ENCODE measurements around the gene ARL11.

The ARL11 gene

GRCh38 chr13:49646688-49647087 lies 18.4 kb downstream of the ARL11 start:
- no peak for DNase-seq

- DNase-seq: no peak
These were observed 21.1 kb downstream of the ARL11 start for GRCh38 chr13:49649244-49649962.

GRCh38 chr13:49649963-49650312 lies 21.6 kb downstream of the ARL11 start:
- DNase-seq: no peak

- no peak for DNase-seq
These were observed 23.5 kb downstream of the ARL11 start for GRCh38 chr13:49651570-49652354.

GRCh38 chr13:49652355-49653305 lies 24.3 kb downstream of the ARL11 start:
- DNase-seq: peak in 5 of 56 donors; percentile 2 to 10 (median 4)

- no peak for DNase-seq
These were observed 25.2 kb downstream of the ARL11 start for GRCh38 chr13:49653478-49653877.

- no peak for DNase-seq
These were observed 25.7 kb downstream of the ARL11 start for GRCh38 chr13:49654011-49654410.

GRCh38 chr13:49655906-49656305 lies 27.6 kb downstream of the ARL11 start:
- no peak for DNase-seq

- peak in 2 of 56 donors; percentile 10 to 31 for DNase-seq
These were observed 28.9 kb downstream of the ARL11 start for GRCh38 chr13:49657241-49657641.

GRCh38 chr13:49664606-49665005 lies 36.3 kb downstream of the ARL11 start:
- no peak for DNase-seq

- no peak for DNase-seq
These were observed 39.5 kb downstream of the ARL11 start for GRCh38 chr13:49667773-49668172.

GRCh38 chr13:49669735-49670309 lies 41.5 kb downstream of the ARL11 start:
- peak in 48 of 56 donors; percentile 1 to 72 (median 31) for DNase-seq

GRCh38 chr13:49670828-49671227 lies 42.5 kb downstream of the ARL11 start:
- DNase-seq: no peak

- DNase-seq: no peak
These were observed 48.4 kb downstream of the ARL11 start for GRCh38 chr13:49676581-49677298.

GRCh38 chr13:49678191-49678914 lies 50.0 kb downstream of the ARL11 start:
- DNase-seq: no peak

GRCh38 chr13:49679246-49679645 lies 50.9 kb downstream of the ARL11 start:
- no peak for DNase-seq

- DNase-seq: no peak
These were observed 53.6 kb downstream of the ARL11 start for GRCh38 chr13:49681842-49682435.

Data from nucleus accumbens (tissue), 56 donors.